HCT116 (cell line): ENCODE measurements around the gene RBM33. TPM values are rescaled to one million over a fixed set of nuclear protein-coding genes. Genes with fewer than 3 reads are reported as not detected.
A peak's percentile ranks its signal among the peaks of the same experiment; 100 is the strongest.

Experiments used
- ATAC-seq: fragments of 200-7000 bp; cut with Tn5 transposase; 2 replicates; pipeline ENCODE4 v1.9.1; 2020; ENCODE audit warnings: mild to moderate bottlenecking, moderate library complexity
- BruUV-seq: library from RNA; stranded (reverse); fragments of 400-500 nt; replicated peaks from 2 replicates; lab custom pipeline; 2021; lab: Mats Ljungman, UMichigan
- CTCF ChIA-PET: fragments of 300-600 bp; sonication (Branson Sonifier 250); formaldehyde crosslinking; loops from one replicate; lab custom pipeline; 2021; ENCODE audit warnings: antibody characterized with exemption; lab: Charles Lee
- POLR2A ChIA-PET: fragments of 300-600, 350-600 bp; sonication (Branson Sonifier 250); formaldehyde crosslinking; loops from one replicate; lab custom pipeline; 2021; ENCODE audit warnings: antibody characterized with exemption; lab: Charles Lee
- RAD21 ChIA-PET, 2 experiments: fragments of 300-600 bp; sonication (Branson Sonifier 250); formaldehyde crosslinking; loops; one replicate each; lab custom pipeline; 2023; ENCODE audit warnings: low total read pairs in 2 of 2; ENCODE audit not compliant: uncharacterized antibody in 2 of 2, unreplicated experiment in 2 of 2, low non-redundant PET in 1 of 2; lab: Charles Lee
- DNase-seq: peaks from one replicate; pipeline ENCODE4 v3.0.0-alpha.2; 2010; ENCODE audit warnings: low read depth, low spot score
- H2AFZ ChIP-seq: fragments of 200-600 bp; shearing (Covaris generic), sonication (generic); 2 replicates; pipeline ENCODE4 v1.6.1; 2017; ENCODE audit warnings: low read depth, mixed run types, mixed read lengths, antibody characterized with exemption, low read length; ENCODE audit not compliant: poor library complexity, severe bottlenecking
- H3K27ac ChIP-seq: 2 replicates; pipeline ENCODE4 v1.5.1; 2012; ENCODE audit warnings: low read depth, low read length
- H3K27me3 ChIP-seq: fragments of 200-600 bp; sonication (generic); 2 replicates; pipeline ENCODE4 v1.6.1; 2016; ENCODE audit warnings: mixed run types, low read length, mixed read lengths; ENCODE audit not compliant: insufficient read depth
- H3K36me3 ChIP-seq, 2 experiments: fragments of 200-500 bp in 1 of 2; fragments of 200-600 bp in 1 of 2; sonication (Bioruptor generic) in 1 of 2; sonication (generic) in 1 of 2; 2 replicates each; pipeline versions ENCODE4 v1.5.1 to v1.6.1; 2014 to 2016; ENCODE audit warnings: low read length in 2 of 2, inconsistent platforms in 1 of 2, mixed read lengths in 1 of 2, mixed run types in 1 of 2; ENCODE audit not compliant: insufficient read depth in 2 of 2, control insufficient read depth in 1 of 2
- H3K4me1 ChIP-seq, 2 experiments: fragments of 200-600 bp in 1 of 2; sonication (generic) in 1 of 2; 2 replicates each; pipeline versions ENCODE4 v1.5.1 to v1.6.1; 2012 to 2017; ENCODE audit warnings: low read length in 2 of 2, inconsistent platforms in 1 of 2, mild to moderate bottlenecking in 1 of 2, mixed read lengths in 1 of 2, mixed run types in 1 of 2, moderate library complexity in 1 of 2; ENCODE audit not compliant: insufficient read depth in 2 of 2, control insufficient read depth in 1 of 2
- H3K4me2 ChIP-seq: fragments of 200-600 bp; sonication (generic); 2 replicates; pipeline ENCODE4 v1.6.1; 2017; ENCODE audit warnings: mixed run types, low read length, mixed read lengths
- H3K4me3 ChIP-seq, 2 experiments: fragments of 200-600 bp in 1 of 2; sonication (generic) in 1 of 2; replicated peaks in 1 of 2; 2 replicates each; pipeline ENCODE4 v1.5.1; 2011 to 2016; ENCODE audit warnings: low read length in 2 of 2, control low read depth in 1 of 2, low read depth in 1 of 2, mild to moderate bottlenecking in 1 of 2, mixed read lengths in 1 of 2, mixed run types in 1 of 2
- H3K79me2 ChIP-seq: fragments of 200-600 bp; sonication (generic); 2 replicates; pipeline ENCODE4 v1.6.1; 2017; ENCODE audit warnings: mild to moderate bottlenecking, mixed run types, low read length, moderate library complexity, mixed read lengths; ENCODE audit not compliant: insufficient read depth
- H3K9ac ChIP-seq: fragments of 200-600 bp; sonication (generic); 2 replicates; pipeline ENCODE4 v1.6.1; 2016; ENCODE audit warnings: low read length, mixed read lengths
- H3K9me2 ChIP-seq: fragments of 200-600 bp; sonication (generic), shearing (Covaris generic); 2 replicates; pipeline ENCODE4 v1.6.1; 2017; ENCODE audit warnings: mixed run types, mild to moderate bottlenecking, moderate library complexity; ENCODE audit not compliant: insufficient read depth
- H3K9me3 ChIP-seq, 2 experiments: fragments of 200-500 bp in 1 of 2; fragments of 200-600 bp in 1 of 2; sonication (Bioruptor generic) in 1 of 2; sonication (generic) in 1 of 2; 2 replicates each; pipeline ENCODE4 v1.6.1; 2014 to 2017; ENCODE audit warnings: low read length in 2 of 2, mixed read lengths in 2 of 2, inconsistent platforms in 1 of 2, low read depth in 1 of 2, mild to moderate bottlenecking in 1 of 2, mixed run types in 1 of 2, moderate library complexity in 1 of 2; ENCODE audit not compliant: control insufficient read depth in 1 of 2, insufficient read depth in 1 of 2
- H4K20me1 ChIP-seq: fragments of 200-600 bp; sonication (generic), shearing (Covaris generic); 2 replicates; pipeline ENCODE4 v1.6.1; 2017; ENCODE audit warnings: mixed run types, mild to moderate bottlenecking, moderate library complexity; ENCODE audit not compliant: insufficient read depth
- EGR1 ChIP-seq: IDR thresholded peaks from 2 replicates; pipeline ENCODE4 v1.6.1; 2012; ENCODE audit warnings: low read depth
- ELF1 ChIP-seq: IDR thresholded peaks from 2 replicates; pipeline ENCODE4 v1.6.1; 2012; ENCODE audit warnings: low read depth, borderline replicate concordance
- EZH2 ChIP-seq: fragments of 200-600 bp; sonication (generic); IDR thresholded peaks from 2 replicates; pipeline ENCODE4 v1.6.1; 2017; ENCODE audit warnings: antibody characterized with exemption, mixed run types
- JUND ChIP-seq: IDR thresholded peaks from 2 replicates; pipeline ENCODE4 v1.6.1; 2012
- POLR2A ChIP-seq: IDR thresholded peaks from 2 replicates; pipeline ENCODE4 v1.7.0; 2011; ENCODE audit warnings: borderline replicate concordance; ENCODE audit not compliant: insufficient read depth, insufficient read length; ENCODE audit errors: extremely low read depth
- POLR2AphosphoS5 ChIP-seq: IDR thresholded peaks from 2 replicates; pipeline ENCODE4 v1.6.1; 2011; ENCODE audit warnings: mild to moderate bottlenecking, low read depth, low read length, moderate library complexity
- SIN3A ChIP-seq: IDR thresholded peaks from 2 replicates; pipeline ENCODE4 v1.6.1; 2012; ENCODE audit warnings: low read depth
- SRF ChIP-seq: IDR thresholded peaks from 2 replicates; pipeline ENCODE4 v1.6.1; 2012; ENCODE audit warnings: low read depth
- ZFX ChIP-seq: fragments of 450-650 bp; IDR thresholded peaks from 2 replicates; pipeline ENCODE4 v1.6.1; 2017
- intact Hi-C: fragments of 100-400 bp; cut with micrococcal nuclease; formaldehyde crosslinking; loops from 2 replicates; pipeline ENCODE4 v1.10.0; 2022
- total RNA-seq: library from RNA; stranded (reverse); gene quantifications from one replicate; pipeline ENCODE4 v1.2.1, GENCODE V29; 2021; ENCODE audit not compliant: unreplicated experiment
- TF ChIP-seq, protein P1 (sequence below): IDR thresholded peaks from 2 replicates; pipeline ENCODE4 v1.6.1; 2012
- TF ChIP-seq, protein P2 (sequence below): IDR thresholded peaks from 2 replicates; pipeline ENCODE4 v1.6.1; 2012; ENCODE audit warnings: low read depth
- TF ChIP-seq, protein P3 (sequence below): IDR thresholded peaks from 2 replicates; pipeline ENCODE4 v1.6.1; 2011; ENCODE audit warnings: mild to moderate bottlenecking, low read length, moderate library complexity; ENCODE audit not compliant: insufficient replicate concordance; ENCODE audit errors: extremely low read depth

The RBM33 gene
- total RNA-seq, 1 experiment from 2014 or later, result 64.3 TPM

DNA sequence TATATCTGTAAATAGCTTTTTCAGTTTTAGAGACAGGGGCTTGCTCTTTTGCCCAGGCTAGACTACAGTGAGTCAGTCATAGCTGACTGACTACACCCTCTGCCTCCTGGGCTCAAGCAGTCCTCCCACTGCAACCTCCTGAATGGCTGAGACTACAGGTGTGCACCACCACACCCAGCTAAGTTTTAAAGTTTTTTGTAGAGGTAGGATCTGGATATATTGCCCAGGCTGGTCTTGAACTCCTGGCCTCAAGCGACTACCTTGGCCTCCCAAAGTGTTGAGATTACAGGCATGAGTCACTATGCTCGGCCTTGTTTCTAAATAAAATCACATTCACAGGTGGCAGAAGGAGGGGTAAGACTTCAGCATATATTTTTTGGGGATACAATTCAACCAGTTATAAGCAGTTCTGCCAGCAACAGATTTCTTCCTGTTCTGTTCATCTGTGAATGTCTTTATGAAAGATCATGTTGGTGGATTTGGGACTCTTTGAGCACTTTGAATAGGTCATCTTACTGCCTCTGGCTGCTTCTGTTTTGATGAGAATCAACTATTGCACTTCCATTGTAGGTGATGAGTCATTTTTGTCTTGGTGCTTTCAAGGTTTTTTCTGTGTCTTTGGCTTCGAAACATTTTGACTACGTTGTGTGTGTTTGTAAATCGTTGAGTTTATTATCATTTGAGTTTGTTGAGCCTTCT is 15.7 kb downstream of the RBM33 start:
- peaks cover 100% of the 10 kb centered on the region for H3K79me2 ChIP-seq
- TF ChIP-seq EZH2 (no peak), POLR2AphosphoS5 (no peak)
- no peaks in the 10 kb centered on the region for H3K9me2 ChIP-seq
- DNase-seq (no peak), ATAC-seq (no peak)
- H3K36me3 ChIP-seq, result no peaks in the 10 kb centered on the region; a peak in 1 of 4 replicates
- H3K4me3 ChIP-seq, result no peak overlapping the region
- no peak overlapping the region for H3K27ac ChIP-seq
- no TSS peak for BruUV-seq
- peaks cover 5 to 15% of the 10 kb centered on the region in 2 experiments; a peak in 3 of 4 replicates for H3K4me1 ChIP-seq
- H3K9me3 ChIP-seq, result no peaks in the 10 kb centered on the region
- peak overlapping the region; percentile 33; the same call in 1 of the 2 replicates for H3K4me2 ChIP-seq
- ChIA-PET RAD21 (no interaction called here), POLR2A (no interaction called here), CTCF (interaction anchor here (1.4 kb wide), 1 partner anchor 61 kb away, joined by 3 read pairs; no protein-coding TSS in a partner anchor)
- no peaks in the 10 kb centered on the region for H3K27me3 ChIP-seq
- no peak overlapping the region for H2AFZ ChIP-seq
- intact Hi-C loops, result no loop called here
- peaks cover 38% of the 10 kb centered on the region for H4K20me1 ChIP-seq
- H3K9ac ChIP-seq, result no peak overlapping the region

DNA sequence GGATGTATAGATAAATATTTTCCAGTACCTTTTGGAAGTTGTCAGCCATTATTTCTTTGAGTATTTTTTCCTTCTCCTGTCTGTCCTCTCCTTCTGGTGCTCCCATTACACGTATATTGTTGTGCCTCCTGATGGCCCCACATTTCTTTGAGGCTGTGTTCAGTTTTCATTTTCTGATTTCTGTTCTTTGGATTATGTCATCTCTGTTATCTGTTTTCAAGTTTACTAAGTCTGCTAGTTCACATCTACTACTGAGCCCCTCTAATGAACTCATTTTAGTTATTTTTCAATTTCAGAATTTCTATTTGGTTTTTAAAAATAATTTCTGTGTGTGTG is 16.3 kb downstream of the RBM33 start:
- Histone ChIP-seq H3K9me2 (no peaks in the 10 kb centered on the region), H2AFZ (no peak overlapping the region), H3K27ac (no peak overlapping the region), H3K79me2 (peaks cover 100% of the 10 kb centered on the region), H3K9me3 (no peaks in the 10 kb centered on the region), H3K4me3 (no peak overlapping the region), H3K4me2 (no peak overlapping the region), H4K20me1 (peaks cover 37% of the 10 kb centered on the region), H3K4me1 (peaks cover 5 to 20% of the 10 kb centered on the region in 2 experiments; a peak in 3 of 4 replicates), H3K36me3 (no peaks in the 10 kb centered on the region; a peak in 1 of 4 replicates), H3K9ac (no peak overlapping the region), H3K27me3 (no peaks in the 10 kb centered on the region)
- ChIA-PET RAD21 (no interaction called here), POLR2A (no interaction called here), CTCF (no interaction called here)
- no peak for DNase-seq
- intact Hi-C loops, result no loop called here
- TF ChIP-seq SIN3A (no peak), POLR2A (no peak), JUND (no peak), POLR2AphosphoS5 (no peak), ZFX (no peak), EGR1 (no peak), ELF1 (no peak), SRF (no peak)
- TF ChIP-seq, protein P1, sequence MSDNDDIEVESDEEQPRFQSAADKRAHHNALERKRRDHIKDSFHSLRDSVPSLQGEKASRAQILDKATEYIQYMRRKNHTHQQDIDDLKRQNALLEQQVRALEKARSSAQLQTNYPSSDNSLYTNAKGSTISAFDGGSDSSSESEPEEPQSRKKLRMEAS, result no peak
- TF ChIP-seq, protein P2, sequence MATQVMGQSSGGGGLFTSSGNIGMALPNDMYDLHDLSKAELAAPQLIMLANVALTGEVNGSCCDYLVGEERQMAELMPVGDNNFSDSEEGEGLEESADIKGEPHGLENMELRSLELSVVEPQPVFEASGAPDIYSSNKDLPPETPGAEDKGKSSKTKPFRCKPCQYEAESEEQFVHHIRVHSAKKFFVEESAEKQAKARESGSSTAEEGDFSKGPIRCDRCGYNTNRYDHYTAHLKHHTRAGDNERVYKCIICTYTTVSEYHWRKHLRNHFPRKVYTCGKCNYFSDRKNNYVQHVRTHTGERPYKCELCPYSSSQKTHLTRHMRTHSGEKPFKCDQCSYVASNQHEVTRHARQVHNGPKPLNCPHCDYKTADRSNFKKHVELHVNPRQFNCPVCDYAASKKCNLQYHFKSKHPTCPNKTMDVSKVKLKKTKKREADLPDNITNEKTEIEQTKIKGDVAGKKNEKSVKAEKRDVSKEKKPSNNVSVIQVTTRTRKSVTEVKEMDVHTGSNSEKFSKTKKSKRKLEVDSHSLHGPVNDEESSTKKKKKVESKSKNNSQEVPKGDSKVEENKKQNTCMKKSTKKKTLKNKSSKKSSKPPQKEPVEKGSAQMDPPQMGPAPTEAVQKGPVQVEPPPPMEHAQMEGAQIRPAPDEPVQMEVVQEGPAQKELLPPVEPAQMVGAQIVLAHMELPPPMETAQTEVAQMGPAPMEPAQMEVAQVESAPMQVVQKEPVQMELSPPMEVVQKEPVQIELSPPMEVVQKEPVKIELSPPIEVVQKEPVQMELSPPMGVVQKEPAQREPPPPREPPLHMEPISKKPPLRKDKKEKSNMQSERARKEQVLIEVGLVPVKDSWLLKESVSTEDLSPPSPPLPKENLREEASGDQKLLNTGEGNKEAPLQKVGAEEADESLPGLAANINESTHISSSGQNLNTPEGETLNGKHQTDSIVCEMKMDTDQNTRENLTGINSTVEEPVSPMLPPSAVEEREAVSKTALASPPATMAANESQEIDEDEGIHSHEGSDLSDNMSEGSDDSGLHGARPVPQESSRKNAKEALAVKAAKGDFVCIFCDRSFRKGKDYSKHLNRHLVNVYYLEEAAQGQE, result no peak
- TF ChIP-seq, protein P3, sequence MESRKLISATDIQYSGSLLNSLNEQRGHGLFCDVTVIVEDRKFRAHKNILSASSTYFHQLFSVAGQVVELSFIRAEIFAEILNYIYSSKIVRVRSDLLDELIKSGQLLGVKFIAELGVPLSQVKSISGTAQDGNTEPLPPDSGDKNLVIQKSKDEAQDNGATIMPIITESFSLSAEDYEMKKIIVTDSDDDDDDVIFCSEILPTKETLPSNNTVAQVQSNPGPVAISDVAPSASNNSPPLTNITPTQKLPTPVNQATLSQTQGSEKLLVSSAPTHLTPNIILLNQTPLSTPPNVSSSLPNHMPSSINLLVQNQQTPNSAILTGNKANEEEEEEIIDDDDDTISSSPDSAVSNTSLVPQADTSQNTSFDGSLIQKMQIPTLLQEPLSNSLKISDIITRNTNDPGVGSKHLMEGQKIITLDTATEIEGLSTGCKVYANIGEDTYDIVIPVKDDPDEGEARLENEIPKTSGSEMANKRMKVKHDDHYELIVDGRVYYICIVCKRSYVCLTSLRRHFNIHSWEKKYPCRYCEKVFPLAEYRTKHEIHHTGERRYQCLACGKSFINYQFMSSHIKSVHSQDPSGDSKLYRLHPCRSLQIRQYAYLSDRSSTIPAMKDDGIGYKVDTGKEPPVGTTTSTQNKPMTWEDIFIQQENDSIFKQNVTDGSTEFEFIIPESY, result no peak
- ATAC-seq, result no peak
- no TSS peak for BruUV-seq
